Neural cell (in vitro differentiated cells): ENCODE results near the gene MPIG6B. TPM values are rescaled to one million over a fixed set of nuclear protein-coding genes. Genes with fewer than 3 reads are reported as not detected.

Source experiments
- H2AFZ ChIP-seq: fragments of 200-600, 300-800 bp; sonication (generic), shearing (Covaris generic); 2 replicates; pipeline ENCODE4 v1.6.0; 2014; ENCODE audit warnings: low read depth, mild to moderate bottlenecking, antibody characterized with exemption, low read length, moderate library complexity
- H3F3A ChIP-seq: fragments of 200-600 bp; shearing (Covaris generic); 2 replicates; pipeline ENCODE4 v1.6.1; 2016; ENCODE audit warnings: mild to moderate bottlenecking, moderate library complexity, mixed read lengths, antibody characterized with exemption, low read length; ENCODE audit not compliant: insufficient read depth, poor library complexity, severe bottlenecking
- H3K27ac ChIP-seq: fragments of 200-600, 300-800 bp; sonication (generic), shearing (Covaris generic); 2 replicates; pipeline ENCODE4 v1.5.1; 2014; ENCODE audit warnings: mild to moderate bottlenecking, low read length, moderate library complexity
- H3K27me3 ChIP-seq: fragments of 300-800, 200-600 bp; sonication (generic), shearing (Covaris generic); 2 replicates; pipeline ENCODE4 v1.6.0; 2014; ENCODE audit warnings: mild to moderate bottlenecking, low read depth, low read length, moderate library complexity; ENCODE audit not compliant: insufficient read depth
- H3K36me3 ChIP-seq: fragments of 300-800, 200-600 bp; sonication (generic), shearing (Covaris generic); 2 replicates; pipeline ENCODE4 v1.5.1; 2014; ENCODE audit warnings: mild to moderate bottlenecking, antibody characterized with exemption, low read length, moderate library complexity; ENCODE audit not compliant: insufficient read depth
- H3K4me2 ChIP-seq: fragments of 300-800, 200-600 bp; sonication (generic), shearing (Covaris generic); 2 replicates; pipeline ENCODE4 v1.6.0; 2014; ENCODE audit warnings: mild to moderate bottlenecking, low read length
- H3K4me3 ChIP-seq: fragments of 300-800, 200-600 bp; sonication (generic), shearing (Covaris generic); 2 replicates; pipeline ENCODE4 v1.5.1; 2014; ENCODE audit warnings: mild to moderate bottlenecking, low read length, moderate library complexity
- H3K79me2 ChIP-seq: fragments of 200-600 bp; shearing (Covaris generic); replicated peaks from 2 replicates; pipeline ENCODE4 v1.6.0; 2014; ENCODE audit warnings: mild to moderate bottlenecking, low read length, moderate library complexity; ENCODE audit not compliant: insufficient read depth
- H3K9ac ChIP-seq: fragments of 300-800, 200-600 bp; sonication (generic), shearing (Covaris generic); 2 replicates; pipeline ENCODE4 v1.6.1; 2016; ENCODE audit warnings: mild to moderate bottlenecking, low read length, mixed read lengths
- H3K9me2 ChIP-seq: fragments of 200-600 bp; shearing (Covaris generic); 2 replicates; pipeline ENCODE4 v1.6.1; 2016; ENCODE audit warnings: mild to moderate bottlenecking, low read length, mixed read lengths; ENCODE audit not compliant: insufficient read depth
- H3K9me3 ChIP-seq: fragments of 200-600, 300-800 bp; sonication (generic), shearing (Covaris generic); 2 replicates; pipeline ENCODE4 v1.6.1; 2016; ENCODE audit warnings: mild to moderate bottlenecking, mixed run types, low read length, moderate library complexity, mixed read lengths
- H4K20me1 ChIP-seq: fragments of 200-600 bp; shearing (Covaris generic); 2 replicates; pipeline ENCODE4 v1.6.1; 2016; ENCODE audit warnings: mild to moderate bottlenecking, mixed run types; ENCODE audit not compliant: insufficient read depth
- EP300 ChIP-seq: fragments of 450-650 bp; conservative IDR thresholded peaks from 2 replicates; pipeline ENCODE4 v1.6.1; 2014; ENCODE audit warnings: antibody characterized with exemption, mild to moderate bottlenecking, moderate library complexity; ENCODE audit not compliant: poor library complexity, severe bottlenecking
- EZH2 ChIP-seq: fragments of 200-600, 300-800 bp; shearing (Covaris generic), sonication (generic); IDR thresholded peaks from 2 replicates; pipeline ENCODE4 v1.6.1; 2014; ENCODE audit warnings: antibody characterized with exemption, low read length, borderline replicate concordance, mild to moderate bottlenecking; ENCODE audit not compliant: insufficient read depth, poor library complexity, severe bottlenecking
- MXI1 ChIP-seq: fragments of 450-650 bp; conservative IDR thresholded peaks from 2 replicates; pipeline ENCODE4 v1.6.1; 2014; ENCODE audit warnings: antibody characterized with exemption, mild to moderate bottlenecking; ENCODE audit not compliant: poor library complexity, severe bottlenecking
- POLR2AphosphoS5 ChIP-seq: IDR thresholded peaks from 2 replicates; pipeline ENCODE4 v1.6.1; 2012
- RAD21 ChIP-seq: fragments of 450-650 bp; conservative IDR thresholded peaks from 2 replicates; pipeline ENCODE4 v1.6.1; 2014; ENCODE audit warnings: antibody characterized with exemption, mild to moderate bottlenecking, moderate library complexity
- SMC3 ChIP-seq: fragments of 450-650 bp; conservative IDR thresholded peaks from 2 replicates; pipeline ENCODE4 v1.6.1; 2014; ENCODE audit warnings: antibody characterized with exemption, mild to moderate bottlenecking, moderate library complexity; ENCODE audit not compliant: poor library complexity
- TAF1 ChIP-seq: IDR thresholded peaks from 2 replicates; pipeline ENCODE4 v1.6.1; 2012; ENCODE audit warnings: low read depth
- polyA plus RNA-seq: library from polyadenylated mRNA; depleted of rRNA; stranded (reverse); fragments of >200 nt; gene quantifications from 2 replicates; pipeline ENCODE4 v1.2.3, GENCODE V29; 2014
- TF ChIP-seq, protein P1 (sequence below): IDR thresholded peaks from 2 replicates; pipeline ENCODE4 v1.6.1; 2012; ENCODE audit warnings: borderline replicate concordance
- TF ChIP-seq, protein P2 (sequence below): fragments of 450-650 bp; IDR thresholded peaks from 2 replicates; pipeline ENCODE4 v1.5.1; 2014; ENCODE audit warnings: antibody characterized with exemption, mild to moderate bottlenecking, moderate library complexity; ENCODE audit not compliant: poor library complexity, severe bottlenecking

The MPIG6B gene
- polyA plus RNA-seq, 1 donor from 2014 or later: not detected

DNA sequence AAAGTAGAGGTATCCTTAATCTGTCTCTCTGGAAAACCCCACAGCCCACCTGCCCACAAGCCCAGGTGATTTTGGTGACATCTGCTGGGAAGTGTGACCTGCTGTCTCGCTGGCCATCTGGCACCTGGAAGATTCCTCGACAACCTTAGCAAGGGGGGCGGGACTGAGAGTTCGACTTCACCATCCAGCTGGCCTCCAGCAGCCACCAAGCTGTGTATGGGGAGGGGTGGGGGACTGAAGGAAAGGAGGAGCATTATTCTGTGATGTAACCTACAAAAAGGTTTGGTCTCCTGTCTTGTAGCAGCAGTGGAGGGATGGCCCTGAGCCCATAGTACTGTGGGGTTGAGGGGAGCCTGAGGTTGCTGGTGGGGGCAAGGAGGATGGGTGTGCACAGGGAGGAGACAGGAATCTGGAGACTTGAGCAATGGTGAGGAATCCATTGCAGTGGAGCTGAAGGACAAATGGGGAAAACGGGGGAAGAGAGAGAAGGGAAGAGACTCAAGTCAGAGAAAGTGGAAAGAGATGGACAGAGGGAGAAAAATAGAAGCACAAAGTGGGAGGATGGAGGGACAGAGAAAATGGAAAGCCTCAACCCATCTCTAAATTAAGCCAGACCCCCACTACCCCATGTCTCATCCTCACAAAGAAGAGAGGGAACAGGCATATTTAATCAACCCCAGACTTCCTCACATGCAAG, 12.5 kb upstream of the MPIG6B start:
- no peak overlapping the region for H3K4me2 ChIP-seq
- no peak overlapping the region for H3K4me3 ChIP-seq
- no peaks in the 10 kb centered on the region for H3K9me2 ChIP-seq
- H3K79me2 ChIP-seq: no peaks in the 10 kb centered on the region
- no peaks in the 10 kb centered on the region for H4K20me1 ChIP-seq
- no peaks in the 10 kb centered on the region for H3K9me3 ChIP-seq
- TF ChIP-seq, protein P1, sequence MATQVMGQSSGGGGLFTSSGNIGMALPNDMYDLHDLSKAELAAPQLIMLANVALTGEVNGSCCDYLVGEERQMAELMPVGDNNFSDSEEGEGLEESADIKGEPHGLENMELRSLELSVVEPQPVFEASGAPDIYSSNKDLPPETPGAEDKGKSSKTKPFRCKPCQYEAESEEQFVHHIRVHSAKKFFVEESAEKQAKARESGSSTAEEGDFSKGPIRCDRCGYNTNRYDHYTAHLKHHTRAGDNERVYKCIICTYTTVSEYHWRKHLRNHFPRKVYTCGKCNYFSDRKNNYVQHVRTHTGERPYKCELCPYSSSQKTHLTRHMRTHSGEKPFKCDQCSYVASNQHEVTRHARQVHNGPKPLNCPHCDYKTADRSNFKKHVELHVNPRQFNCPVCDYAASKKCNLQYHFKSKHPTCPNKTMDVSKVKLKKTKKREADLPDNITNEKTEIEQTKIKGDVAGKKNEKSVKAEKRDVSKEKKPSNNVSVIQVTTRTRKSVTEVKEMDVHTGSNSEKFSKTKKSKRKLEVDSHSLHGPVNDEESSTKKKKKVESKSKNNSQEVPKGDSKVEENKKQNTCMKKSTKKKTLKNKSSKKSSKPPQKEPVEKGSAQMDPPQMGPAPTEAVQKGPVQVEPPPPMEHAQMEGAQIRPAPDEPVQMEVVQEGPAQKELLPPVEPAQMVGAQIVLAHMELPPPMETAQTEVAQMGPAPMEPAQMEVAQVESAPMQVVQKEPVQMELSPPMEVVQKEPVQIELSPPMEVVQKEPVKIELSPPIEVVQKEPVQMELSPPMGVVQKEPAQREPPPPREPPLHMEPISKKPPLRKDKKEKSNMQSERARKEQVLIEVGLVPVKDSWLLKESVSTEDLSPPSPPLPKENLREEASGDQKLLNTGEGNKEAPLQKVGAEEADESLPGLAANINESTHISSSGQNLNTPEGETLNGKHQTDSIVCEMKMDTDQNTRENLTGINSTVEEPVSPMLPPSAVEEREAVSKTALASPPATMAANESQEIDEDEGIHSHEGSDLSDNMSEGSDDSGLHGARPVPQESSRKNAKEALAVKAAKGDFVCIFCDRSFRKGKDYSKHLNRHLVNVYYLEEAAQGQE: no peak
- TF ChIP-seq SMC3: no peak
- TF ChIP-seq POLR2AphosphoS5: no peak
- TF ChIP-seq EZH2: no peak
- no peak for TF ChIP-seq RAD21
- TF ChIP-seq, protein P2, sequence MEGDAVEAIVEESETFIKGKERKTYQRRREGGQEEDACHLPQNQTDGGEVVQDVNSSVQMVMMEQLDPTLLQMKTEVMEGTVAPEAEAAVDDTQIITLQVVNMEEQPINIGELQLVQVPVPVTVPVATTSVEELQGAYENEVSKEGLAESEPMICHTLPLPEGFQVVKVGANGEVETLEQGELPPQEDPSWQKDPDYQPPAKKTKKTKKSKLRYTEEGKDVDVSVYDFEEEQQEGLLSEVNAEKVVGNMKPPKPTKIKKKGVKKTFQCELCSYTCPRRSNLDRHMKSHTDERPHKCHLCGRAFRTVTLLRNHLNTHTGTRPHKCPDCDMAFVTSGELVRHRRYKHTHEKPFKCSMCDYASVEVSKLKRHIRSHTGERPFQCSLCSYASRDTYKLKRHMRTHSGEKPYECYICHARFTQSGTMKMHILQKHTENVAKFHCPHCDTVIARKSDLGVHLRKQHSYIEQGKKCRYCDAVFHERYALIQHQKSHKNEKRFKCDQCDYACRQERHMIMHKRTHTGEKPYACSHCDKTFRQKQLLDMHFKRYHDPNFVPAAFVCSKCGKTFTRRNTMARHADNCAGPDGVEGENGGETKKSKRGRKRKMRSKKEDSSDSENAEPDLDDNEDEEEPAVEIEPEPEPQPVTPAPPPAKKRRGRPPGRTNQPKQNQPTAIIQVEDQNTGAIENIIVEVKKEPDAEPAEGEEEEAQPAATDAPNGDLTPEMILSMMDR: no peak
- TF ChIP-seq MXI1: no peak
- TF ChIP-seq TAF1: no peak
- TF ChIP-seq EP300: no peak
- no peaks in the 10 kb centered on the region for H3K36me3 ChIP-seq
- no peak overlapping the region for H3K27ac ChIP-seq
- H2AFZ ChIP-seq: no peak overlapping the region
- H3F3A ChIP-seq: no peaks in the 10 kb centered on the region
- no peaks in the 10 kb centered on the region for H3K27me3 ChIP-seq
- no peak overlapping the region for H3K9ac ChIP-seq

DNA sequence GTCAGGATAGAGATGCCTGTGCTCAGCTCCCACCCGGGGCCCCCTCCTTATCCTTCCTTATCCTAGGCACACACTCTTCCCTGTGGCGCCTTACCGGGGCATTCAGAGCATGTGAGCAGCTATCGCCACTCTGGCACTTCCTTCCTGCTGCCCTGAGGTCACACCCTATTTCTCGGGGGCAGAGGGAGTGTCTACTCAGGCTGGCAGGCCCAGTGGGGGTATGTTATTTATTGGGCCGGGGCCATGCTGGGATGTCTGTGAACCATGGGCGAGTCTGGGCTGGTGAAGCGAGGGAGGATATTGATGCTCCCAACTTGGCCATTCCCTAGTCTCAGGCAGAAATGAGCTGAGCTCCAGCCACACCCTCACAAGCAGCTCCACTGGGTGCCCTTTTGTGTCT, 11.9 kb upstream of the MPIG6B start:
- TF ChIP-seq, protein P2: no peak
- TF ChIP-seq TAF1: no peak
- TF ChIP-seq MXI1: no peak
- no peak for TF ChIP-seq EP300
- TF ChIP-seq EZH2: no peak
- no peak for TF ChIP-seq POLR2AphosphoS5
- TF ChIP-seq, protein P1: no peak
- TF ChIP-seq RAD21: no peak
- TF ChIP-seq SMC3: no peak
- Histone ChIP-seq H3K36me3 (no peaks in the 10 kb centered on the region), H3F3A (no peaks in the 10 kb centered on the region), H2AFZ (no peak overlapping the region), H3K9me2 (no peaks in the 10 kb centered on the region), H3K27me3 (no peaks in the 10 kb centered on the region), H3K4me3 (no peak overlapping the region), H3K79me2 (no peaks in the 10 kb centered on the region), H3K4me2 (no peak overlapping the region), H3K9me3 (no peaks in the 10 kb centered on the region), H3K9ac (no peak overlapping the region), H3K27ac (no peak overlapping the region), H4K20me1 (no peaks in the 10 kb centered on the region)
